Activated effector memory CD4-positive, alpha-beta T cell treated with anti-CD3 and anti-CD28 coated beads, Interleukin-2, amount 50 U/mL, for 16 hours (primary cell): Measurements from ENCODE around the gene SPTLC1.

ENCODE experiments used
- DNase-seq: peaks from one replicate; pipeline ENCODE4 v3.0.0-alpha.2; 2020

The SPTLC1 gene

GRCh38 chr9:92071634-92072033, 43.6 kb downstream of the SPTLC1 start:
- no peak for DNase-seq

GRCh38 chr9:92066168-92066567, 49.0 kb downstream of the SPTLC1 start:
- no peak for DNase-seq

GRCh38 chr9:92064711-92065110, 50.5 kb downstream of the SPTLC1 start:
- no peak for DNase-seq

GRCh38 chr9:92061184-92061583, 54.0 kb downstream of the SPTLC1 start:
- DNase-seq: no peak

- no peak for DNase-seq
Measured at GRCh38 chr9:92059661-92060060, 55.6 kb downstream of the SPTLC1 start.

DNA sequence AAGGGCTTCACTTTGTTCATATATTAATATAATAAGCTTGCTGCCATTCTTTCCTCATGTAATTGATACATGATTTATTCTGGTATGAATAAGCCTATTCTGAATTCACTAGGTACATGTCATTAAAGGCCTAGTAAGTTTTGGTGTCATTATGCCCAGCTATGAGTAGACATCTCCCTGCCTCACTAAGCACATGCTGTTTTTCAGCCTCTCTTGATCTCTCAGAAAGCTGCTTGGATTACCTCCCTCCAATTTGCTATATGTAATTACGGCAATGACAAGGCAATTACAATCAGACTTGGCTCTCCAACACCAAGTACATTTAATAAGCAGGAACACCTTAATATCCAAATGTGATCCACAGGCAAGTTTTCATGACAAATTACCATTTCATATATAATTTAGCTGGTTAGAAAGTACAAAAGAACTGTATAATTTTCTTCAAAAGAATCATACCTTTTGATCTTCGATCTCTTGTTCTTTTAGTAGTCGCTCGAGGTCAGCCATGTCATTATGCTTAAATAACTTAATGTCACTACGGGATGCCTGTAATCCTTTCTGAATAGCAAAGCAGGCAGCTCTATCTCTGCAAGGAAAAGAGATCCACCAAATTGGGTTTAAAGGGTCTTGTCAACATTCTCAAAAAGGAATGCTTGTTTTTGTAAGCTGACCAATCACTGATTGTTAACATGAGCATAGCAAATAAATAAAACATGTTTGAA, 56.3 kb downstream of the SPTLC1 start:
- no peak for DNase-seq

- DNase-seq: no peak
Measured at GRCh38 chr9:92058026-92058425, 57.2 kb downstream of the SPTLC1 start.

DNA sequence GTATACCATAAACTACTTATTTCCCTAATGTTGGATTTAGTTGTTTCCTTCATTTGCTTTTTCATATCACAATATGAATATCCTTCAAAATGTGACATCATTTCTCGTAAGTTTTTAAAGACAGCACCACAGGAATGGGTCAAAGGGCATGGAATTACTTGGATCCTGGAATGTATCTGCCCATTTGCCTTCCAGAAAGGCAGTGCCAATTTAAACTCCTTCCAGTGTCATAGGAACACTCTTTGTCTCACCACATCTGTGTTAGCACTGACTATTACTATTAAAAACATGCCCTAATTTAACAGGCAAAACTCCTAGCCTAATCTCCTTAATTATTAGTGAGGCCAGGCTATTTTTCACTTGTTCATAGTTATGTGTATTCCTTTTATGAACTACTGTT, 58.0 kb downstream of the SPTLC1 start:
- no peak for DNase-seq

DNA sequence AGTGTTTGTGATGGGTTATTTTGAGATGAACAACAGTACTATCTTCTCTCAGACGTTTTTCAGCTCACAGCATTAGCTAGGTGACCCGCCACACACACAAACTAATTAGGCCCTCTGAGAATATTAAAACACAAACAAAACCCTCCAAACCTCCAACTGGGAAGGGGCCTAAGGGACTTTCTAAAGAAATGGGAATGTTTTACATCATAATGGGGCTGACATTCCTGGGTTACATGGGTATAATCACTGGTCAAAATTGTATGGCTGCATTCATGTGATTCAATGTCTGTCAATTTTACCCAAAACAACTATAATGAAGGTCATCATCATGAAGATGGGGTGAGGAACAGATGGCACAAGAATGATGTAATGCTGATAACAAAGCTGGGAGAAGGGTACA, 59.6 kb downstream of the SPTLC1 start:
- no peak for DNase-seq

DNA sequence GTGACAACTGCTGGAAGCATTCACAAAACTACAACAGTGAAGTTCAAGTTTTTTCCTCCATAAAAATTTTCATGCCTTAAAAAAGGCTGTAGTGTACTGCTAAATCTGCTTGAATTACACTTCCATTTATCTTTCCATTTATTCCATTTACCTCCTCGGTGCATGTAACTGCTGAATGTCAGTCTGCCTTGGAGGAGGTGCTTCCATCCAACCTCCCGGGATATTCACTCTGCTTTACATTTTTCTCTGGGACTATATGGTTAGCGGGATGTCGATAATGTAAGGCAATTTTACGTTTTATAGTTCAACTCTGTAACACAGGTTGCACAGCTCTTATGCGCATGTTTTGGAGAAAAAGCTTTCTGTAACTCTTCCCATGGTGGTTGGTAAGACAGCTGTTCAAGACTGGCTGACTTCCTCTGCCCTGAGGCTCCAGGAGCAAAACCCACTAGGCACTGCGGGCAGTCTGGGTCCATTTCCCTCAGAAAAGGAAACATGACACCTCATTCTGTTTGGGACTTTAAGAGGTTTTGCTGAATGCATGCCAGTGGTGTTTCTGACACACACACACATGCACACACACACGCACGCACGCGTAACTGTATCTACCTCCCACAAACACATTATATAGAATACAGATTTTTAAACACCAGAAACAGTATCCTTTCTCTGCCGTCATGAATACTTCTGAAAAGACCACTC, 66.1 kb downstream of the SPTLC1 start:
- DNase-seq: no peak

DNA sequence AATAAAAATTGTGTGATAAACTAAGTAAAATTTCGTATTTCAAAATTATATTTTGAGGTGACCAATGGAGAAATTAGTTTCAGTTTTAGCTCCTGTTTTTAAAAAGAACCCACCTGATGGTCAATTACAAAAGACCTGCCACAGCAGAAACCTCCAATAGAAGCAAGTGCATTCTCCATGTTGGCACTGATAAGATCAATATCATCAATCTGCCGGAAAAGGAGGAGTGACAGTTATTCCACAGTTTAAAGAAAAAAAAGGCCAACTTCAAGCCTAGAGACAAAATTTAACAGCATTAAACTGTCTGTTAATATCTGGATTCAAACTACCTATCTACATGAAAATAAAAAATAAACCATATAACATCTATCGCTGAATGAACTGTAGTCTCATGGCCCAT, 67.7 kb downstream of the SPTLC1 start:
- no peak for DNase-seq

DNA sequence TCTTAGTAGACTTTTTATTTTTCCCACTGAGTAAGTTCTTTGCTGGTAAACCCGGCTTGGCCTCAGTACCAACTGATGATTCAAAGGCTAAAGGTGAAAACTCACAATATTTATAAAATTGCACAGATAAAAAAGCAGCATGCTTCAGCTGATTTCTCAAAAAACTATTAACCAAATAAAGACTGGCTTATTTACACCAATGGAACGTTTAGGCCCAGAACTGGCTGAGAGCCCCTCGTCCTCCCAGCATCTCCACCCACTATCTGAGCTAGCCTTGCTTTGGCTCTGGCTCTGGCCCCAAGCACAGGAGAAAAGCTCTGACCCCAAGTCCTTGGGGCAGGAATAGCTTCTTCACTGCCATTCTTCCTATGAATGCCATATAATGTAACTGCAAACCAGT, 68.5 kb downstream of the SPTLC1 start:
- DNase-seq: no peak

GRCh38 chr9:92044936-92045335, 70.3 kb downstream of the SPTLC1 start:
- no peak for DNase-seq

GRCh38 chr9:92043002-92043401, 72.2 kb downstream of the SPTLC1 start:
- no peak for DNase-seq

DNA sequence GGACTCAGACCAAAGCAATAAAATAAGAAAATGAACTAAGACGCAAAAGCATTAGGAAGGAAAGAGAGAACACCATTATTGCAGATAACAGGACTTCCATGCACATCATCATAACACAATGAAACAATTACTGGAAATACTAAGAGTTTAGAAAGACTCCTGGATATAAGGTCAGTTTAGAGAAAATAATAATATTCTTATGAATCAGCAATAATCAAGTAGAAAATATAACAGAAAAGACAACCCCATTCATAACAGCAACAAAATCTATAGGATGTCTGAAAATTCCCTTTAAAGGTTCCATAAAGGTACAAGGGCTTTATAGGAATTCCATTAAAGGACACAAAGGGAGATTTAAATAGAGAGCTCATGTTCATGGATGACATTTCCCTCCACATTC, 73.0 kb downstream of the SPTLC1 start:
- no peak for DNase-seq

GRCh38 chr9:92036756-92037155, 78.5 kb downstream of the SPTLC1 start:
- no peak for DNase-seq

DNA sequence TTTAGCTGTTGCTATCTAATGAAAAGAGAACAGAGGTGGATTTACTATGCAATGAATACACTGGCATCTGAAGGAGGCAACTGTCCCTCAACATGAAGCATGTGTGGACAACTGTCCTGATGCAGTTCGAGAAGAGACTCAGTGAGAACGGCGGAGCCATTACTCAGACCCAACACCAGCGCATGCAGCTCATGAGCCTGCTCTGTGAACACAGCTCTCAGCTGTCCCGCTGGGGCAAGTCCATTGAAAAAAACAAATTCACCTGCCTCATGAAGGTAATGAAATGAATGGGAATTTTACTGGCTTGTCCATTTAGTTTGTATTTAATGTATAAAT, 78.8 kb downstream of the SPTLC1 start:
- DNase-seq: no peak

DNA sequence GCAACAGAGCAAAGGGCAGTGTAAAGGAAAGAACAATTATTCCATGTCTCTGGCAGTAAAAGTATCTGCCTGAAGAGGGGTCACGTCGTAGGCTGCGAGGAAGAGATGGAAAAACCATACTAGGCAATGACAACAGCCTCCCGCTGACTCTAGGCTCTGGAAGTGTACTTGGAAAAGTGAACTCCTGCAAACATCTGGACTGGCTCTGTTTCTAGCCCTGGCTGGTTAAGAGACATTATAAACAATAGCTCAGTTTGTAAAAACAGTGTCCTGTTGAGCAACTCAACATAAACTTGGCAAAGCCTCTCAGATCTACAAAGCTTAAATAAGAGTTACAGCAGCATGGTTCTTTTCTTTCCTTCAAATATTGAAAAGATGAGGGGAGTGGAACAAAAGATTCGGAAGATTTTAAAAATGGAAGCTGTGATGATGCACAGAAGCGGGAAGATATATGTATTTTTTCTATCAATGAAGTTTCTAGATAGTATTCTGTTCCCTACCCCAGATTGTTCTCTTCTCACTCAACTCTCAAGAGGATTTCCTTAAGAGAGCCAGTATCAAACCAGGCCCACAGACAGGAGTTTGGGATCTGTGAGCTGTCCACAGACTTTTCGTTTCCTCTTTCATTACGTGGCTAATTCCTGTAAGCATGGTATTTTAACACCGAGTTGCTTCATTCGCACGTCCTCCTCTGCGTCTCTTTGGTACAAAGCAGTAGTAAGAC, 79.4 kb downstream of the SPTLC1 start:
- DNase-seq: no peak

DNA sequence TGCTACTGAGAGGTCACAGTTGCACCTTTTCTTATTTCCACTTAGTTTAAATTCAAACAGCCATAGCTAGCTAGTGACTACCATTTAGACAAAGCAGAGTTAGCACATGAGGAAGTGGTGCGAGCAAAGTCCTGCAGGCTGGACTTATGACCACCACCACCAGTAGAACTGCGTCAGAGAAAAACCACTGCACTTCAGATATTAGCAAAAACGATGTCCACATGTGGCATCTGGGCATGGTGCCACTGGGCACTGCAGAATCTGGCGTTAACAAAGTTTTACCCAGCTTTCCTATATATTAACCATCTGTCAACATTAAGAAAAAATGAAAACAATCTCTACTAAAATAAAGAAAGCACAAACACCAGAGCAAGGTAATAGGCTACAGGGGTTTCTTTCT, 80.1 kb downstream of the SPTLC1 start:
- DNase-seq: no peak

- DNase-seq: no peak
Measured at GRCh38 chr9:92033991-92034390, 81.2 kb downstream of the SPTLC1 start.

GRCh38 chr9:92033307-92033706, 81.9 kb downstream of the SPTLC1 start:
- no peak for DNase-seq

- no peak for DNase-seq
Measured at GRCh38 chr9:92032891-92033290, 82.3 kb downstream of the SPTLC1 start.

- DNase-seq: no peak
Measured at GRCh38 chr9:92030367-92030766, 84.8 kb downstream of the SPTLC1 start.

GRCh38 chr9:92029553-92029952, 85.7 kb downstream of the SPTLC1 start:
- DNase-seq: no peak
